HG02973 (cell line): Measurements from ENCODE around the gene RNF2.
"Not testable (repeated sequence)": the region's sequence is repeated elsewhere in the genome, so short reads cannot be mapped to it uniquely, and the experiment has no call there.

ENCODE experiments used
- ATAC-seq: cut with Tn5 transposase; IDR thresholded peaks from one replicate; pipeline ENCODE4 v1.9.1; 2021; ENCODE audit warnings: moderate library complexity; ENCODE audit not compliant: unreplicated experiment

Gene RNF2

GRCh38 chr1:185044981-185045813 lies at the start of gene RNF2:
TSS of gene RNF2 (plus strand) at chr1:185045558. CDS start at chr1:185087554, 41,996 bp downstream.
- ATAC-seq: peak; percentile 91

DNA sequence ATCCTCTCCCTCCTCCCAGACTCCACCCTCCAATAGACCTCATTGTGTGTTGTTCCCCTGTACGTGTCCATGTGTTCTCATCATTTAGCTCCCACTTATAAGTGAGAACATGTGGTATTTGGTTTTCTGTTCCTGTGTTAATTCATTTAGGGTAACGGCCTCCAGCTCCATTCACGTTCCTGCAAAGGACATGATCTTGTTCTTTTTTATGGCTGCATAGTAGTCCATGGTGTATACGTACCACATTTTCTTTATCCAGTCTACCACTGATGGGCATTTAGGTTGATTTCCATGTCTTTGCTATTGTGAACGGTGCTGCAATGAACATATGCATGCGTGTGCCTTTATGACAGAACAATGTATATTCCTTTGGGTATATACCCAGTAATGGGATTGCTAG lies 45.4 kb upstream of the RNF2 start:
- ATAC-seq: not testable (repeated sequence)

DNA sequence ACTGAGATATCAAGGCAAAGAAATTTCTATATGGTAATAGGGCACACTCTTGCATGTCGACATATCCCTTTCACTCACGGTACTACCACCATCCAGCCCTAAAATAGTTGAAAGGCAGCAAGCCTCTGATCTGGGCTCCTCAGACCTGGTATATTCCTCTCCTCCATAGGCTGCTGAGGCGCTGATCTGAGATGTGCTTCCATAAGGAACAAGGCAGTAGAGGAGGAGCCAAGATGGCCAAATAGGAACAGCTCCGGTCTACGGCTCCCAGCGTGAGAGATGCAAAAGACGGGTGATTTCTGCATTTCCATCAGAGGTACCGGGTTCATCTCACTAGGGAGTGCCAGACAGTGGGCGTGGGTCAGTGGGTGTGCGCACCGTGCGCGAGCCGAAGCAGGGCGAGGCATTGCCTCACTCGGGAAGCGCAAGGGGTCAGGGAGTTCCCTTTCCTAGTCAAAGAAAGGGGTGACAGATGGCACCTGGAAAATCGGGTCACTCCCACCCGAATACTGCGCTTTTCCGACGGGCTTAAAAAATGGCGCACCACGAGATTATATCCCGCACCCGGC lies 44.0 kb upstream of the RNF2 start:
- ATAC-seq: not testable (repeated sequence)

DNA sequence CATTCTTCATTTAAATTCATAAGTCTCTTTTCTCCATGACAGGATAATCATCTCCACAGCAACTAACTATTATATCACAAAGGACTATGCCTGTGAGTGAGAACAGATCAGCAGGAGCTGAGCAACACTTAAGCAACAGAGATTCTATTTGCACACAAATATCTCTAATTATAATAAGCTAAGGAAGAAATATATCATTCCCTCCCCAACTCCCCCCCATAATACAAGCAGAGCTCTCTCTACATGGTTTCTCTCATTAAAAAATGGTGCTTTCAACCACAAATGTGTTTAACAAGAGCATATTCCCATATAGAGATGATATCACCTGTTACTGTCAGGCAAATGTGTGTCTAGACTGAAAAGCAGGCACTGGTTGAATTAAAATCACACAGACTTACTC lies 36.5 kb upstream of the RNF2 start:
- no peak for ATAC-seq

DNA sequence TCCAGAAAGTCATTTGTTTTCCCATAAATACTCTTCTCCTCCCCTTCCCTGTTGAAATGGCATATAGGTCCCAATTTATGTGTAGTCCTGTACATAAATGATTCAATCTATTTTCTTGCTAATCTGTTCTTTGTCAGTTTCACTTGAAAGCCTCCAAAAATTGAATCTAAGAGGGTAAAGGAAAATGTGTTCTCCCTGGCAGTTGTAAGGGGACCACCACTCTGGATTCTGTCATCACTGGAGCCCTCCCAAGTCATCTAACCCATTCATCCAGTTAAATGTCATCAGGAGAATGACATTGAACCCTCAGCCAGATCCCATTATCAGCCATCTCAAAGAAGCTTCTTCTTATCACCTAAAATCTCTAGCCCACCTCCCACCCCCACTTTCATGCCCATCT lies 35.0 kb upstream of the RNF2 start:
- ATAC-seq: no peak

GRCh38 chr1:185014941-185015340 lies 30.4 kb upstream of the RNF2 start:
- no peak for ATAC-seq

GRCh38 chr1:185015631-185016030 lies 29.7 kb upstream of the RNF2 start:
- no peak for ATAC-seq

DNA sequence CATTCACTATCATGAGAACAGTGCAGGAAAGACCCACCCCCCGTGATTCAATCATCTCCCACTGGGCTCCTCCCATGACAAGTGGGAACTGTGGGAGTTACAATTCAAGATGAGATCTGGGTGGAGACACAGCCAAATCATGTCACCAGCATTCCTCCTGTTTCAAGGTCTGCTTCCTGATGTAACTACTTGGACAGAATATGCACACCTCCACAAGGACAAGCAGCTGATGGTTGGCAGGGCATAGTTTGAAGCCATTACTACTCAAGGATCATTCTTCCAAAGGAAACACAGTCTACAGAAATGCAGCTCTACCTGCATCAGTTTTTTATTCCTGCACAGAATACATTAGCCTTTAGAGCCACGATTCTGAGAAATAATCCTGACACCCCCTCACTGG lies 28.5 kb upstream of the RNF2 start:
- ATAC-seq: no peak

DNA sequence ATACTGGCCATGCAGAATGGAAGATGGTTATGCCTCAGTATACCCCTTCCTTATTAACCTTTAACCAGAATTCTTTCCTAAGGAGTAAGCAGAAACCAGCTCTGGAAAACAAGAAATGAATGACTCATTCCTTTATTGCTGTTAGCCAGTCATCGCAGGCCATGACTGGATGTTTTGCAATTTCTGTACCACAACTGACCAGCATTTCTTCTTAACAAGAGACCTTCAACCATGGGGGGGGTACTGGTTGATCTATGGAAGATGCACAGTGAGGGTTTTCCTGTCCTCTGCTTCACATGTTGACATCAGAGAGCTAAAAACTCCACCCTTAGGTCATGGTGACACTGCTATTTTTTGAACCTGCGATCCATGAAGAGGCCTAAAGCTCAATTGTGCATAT lies 28.0 kb upstream of the RNF2 start:
- ATAC-seq: no peak

- ATAC-seq: no peak
These were observed 27.4 kb upstream of the RNF2 start for GRCh38 chr1:185017966-185018365.

DNA sequence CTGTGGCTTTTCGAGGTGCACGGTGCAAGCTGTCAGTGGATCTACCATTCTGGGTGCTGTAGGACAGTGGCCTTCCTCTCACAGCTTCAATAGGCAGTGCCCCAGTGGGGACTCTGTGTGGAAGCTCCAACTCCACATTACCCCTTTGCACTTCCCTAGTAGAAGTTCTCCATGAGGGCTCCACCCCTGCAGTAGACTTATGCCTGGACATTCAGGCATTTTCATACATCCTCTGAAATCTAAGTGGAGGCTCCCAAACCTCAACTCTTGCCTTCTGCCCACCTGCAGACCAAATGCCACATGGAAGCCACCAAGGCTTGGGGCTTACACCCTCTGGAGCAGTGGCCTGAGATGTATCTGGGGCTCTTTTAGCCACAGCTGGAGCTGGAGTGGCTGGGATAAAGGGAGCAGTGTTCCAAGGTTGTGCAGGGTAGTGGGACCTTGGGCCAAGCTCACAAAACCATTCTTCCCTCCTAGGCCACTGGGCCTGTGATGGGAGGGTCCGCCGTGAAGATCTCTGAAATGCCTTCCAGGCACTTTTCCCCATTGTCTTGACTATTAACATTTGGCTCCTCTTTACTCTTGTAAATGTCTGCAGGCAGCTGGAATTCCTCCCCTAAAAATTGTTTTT lies 18.0 kb upstream of the RNF2 start:
- ATAC-seq: no peak

- no peak for ATAC-seq
These were observed 11.7 kb upstream of the RNF2 start for GRCh38 chr1:185033686-185034085.

DNA sequence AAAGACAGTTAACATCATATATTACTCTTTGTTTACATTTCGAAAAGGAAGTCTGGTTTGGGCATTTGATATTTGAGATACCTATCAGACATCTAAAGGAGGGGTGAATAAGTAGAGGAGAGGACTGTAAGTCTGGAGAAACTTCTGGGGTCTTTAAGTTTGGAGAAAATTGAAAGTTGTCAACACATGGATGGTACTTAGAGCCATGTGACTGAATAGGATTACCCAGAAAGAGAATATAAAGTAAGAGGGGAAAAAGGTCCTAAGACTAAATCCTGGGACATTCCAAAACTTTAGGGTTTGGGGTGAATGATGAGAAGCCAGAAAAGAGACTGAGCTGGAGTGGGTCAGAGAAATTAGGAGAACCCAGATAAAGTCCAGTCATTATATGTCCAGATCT lies 10.1 kb upstream of the RNF2 start:
- ATAC-seq: no peak

DNA sequence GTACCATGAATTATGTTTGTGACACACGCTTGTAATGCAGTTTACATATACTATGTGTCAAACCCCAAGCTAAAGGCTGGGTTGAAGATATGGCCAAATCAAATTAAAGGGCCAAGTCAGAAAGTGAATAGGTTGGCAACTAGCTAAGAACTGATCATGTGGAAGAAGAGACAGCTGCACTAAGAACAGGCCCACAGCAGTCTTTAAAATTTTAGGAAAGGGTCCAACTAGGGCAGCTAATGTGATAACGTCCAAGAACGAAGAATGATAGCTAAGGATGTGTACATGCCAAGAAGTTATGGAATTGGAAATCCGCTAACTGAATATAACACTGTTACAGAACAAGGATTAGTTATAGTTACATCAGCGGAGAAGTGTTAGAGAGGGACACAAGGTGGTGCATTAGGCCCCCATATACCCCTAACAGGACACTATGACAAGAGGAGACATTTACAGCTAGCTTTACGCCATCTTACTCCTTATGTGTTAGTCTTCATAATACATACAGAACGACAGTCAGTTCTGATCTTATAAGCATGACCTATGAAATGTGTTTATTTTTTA lies 6.5 kb upstream of the RNF2 start:
- no peak for ATAC-seq

DNA sequence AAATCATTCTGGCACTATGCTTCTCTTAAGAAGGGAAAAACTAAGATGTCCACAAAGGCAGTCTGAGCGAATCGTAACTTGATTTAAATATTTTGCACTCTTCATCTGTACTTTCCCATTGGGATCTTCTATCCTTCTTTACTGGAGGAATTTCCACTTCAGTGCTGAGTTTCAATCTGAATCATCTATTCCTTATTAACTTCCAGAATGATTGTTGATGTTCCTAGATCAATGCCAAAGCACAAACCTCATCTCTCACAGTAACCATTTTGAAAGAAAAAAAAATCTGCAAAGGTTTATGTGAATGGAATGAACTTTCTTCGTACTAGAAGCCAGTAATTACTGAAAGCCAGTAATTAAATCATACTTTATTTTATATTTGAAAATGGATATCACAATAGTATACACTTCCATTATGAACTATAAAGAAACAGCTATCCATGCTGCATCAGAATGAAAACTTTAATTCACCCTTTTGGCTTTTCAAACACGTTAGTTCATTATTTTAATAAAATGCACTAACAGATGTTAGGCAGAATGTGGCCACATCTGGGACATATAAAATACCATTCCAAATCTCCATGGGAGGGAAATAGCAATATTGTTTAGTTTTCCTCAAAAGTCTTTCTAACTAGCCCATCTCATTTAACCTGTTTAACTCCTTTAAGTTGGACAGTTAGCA lies 5.5 kb upstream of the RNF2 start:
- ATAC-seq: no peak

DNA sequence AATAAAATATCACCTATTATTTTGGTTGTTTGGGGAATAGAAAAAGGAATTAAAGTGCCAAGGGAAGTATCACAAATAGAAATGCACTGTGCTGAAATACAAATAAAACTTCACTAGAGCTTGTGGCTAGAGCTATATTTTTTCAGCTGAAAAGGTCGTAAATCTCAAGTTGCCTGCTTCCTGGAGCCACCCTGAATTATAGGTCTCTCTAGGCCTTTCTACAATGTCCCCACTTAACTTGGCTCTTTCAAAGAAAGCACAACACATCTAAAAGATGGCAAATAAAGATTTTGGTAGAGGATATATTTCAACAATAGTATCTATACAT lies 5.0 kb upstream of the RNF2 start:
- ATAC-seq: no peak

DNA sequence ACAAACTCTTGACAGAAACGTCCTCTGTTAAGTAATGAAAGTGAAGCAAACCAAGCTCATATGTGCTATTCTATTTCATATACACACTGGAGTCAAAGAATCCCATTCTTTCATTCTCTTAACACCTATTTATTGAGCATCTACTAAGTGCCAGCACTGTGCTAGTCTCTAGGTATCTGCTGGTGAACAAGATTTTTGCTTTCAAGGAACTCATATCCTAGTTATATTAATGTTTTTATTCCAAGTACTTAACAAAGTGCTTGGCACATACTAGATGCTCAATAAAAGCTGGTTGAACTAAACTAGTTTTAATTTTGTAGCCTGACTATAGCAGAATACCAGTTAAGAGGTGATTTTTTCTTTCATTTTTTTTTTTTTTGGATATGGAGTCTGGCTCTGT lies 3.6 kb upstream of the RNF2 start:
- ATAC-seq: no peak

DNA sequence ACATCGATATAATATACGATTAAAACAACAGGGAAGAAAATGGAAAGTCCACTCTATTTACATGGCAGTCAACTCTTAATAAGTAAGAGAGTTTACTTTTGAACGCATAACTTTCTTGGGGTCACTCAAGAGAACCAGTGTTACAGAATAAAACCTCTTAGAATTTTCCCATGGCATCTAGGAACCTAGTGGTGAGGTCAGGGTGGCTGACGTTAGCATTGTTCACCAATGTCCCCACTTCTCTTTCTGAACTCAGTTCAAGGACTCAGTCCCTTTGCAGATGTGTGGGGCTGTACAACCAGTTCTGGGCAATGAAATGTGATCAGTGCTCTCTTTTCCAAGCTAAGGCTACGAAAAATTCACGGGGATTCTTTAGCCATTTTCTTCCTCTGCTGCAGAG lies 2.6 kb upstream of the RNF2 start:
- no peak for ATAC-seq

GRCh38 chr1:185044387-185044786 lies 971 bp upstream of the RNF2 start:
- no peak for ATAC-seq

- peak; percentile 31 for ATAC-seq
These were observed 595 bp downstream of the RNF2 start for GRCh38 chr1:185045814-185046492.

DNA sequence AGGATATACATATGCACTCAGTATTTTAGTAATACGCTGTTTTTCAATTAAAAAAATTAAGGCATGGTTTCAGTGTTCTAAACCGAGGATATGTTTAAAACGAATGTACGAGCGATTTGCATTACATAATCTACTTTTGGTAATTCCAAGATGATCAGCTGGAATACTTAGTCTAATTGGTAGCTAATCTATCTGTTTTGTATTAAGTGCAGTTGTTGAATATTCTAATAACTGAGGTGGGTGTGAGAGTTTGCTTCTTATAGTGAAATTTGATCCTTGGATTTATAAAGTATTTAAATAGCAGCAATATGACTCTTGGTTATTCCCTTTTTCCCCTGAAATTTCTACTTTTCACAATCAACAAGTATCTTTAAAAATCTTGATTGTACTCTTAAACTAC lies 1.3 kb downstream of the RNF2 start:
- no peak for ATAC-seq
